HEK293 (cell line): ENCODE data around the gene USP3.
A peak's percentile ranks its signal among the peaks of the same experiment; 100 is the strongest.

Source experiments
- EGR2 ChIP-seq: fragments of 450-650 bp; formaldehyde crosslinking; IDR thresholded peaks from 2 replicates; pipeline ENCODE4 v1.5.1; 2016; ENCODE audit warnings: low read depth, missing biosample characterization, missing genetic modification characterization
- IKZF3 ChIP-seq: fragments of 450-650 bp; IDR thresholded peaks from 2 replicates; pipeline ENCODE4 v1.5.0; 2018; ENCODE audit warnings: missing biosample characterization, mild to moderate bottlenecking, missing genetic modification characterization, moderate library complexity
- KLF1 ChIP-seq: fragments of 450-650 bp; formaldehyde crosslinking; IDR thresholded peaks from 2 replicates; pipeline ENCODE4 v1.5.1; 2016; ENCODE audit warnings: missing biosample characterization, missing genetic modification characterization
- KLF17 ChIP-seq: fragments of 450-650 bp; formaldehyde crosslinking; IDR thresholded peaks from 2 replicates; pipeline ENCODE4 v1.5.1; 2016; ENCODE audit warnings: missing biosample characterization, missing genetic modification characterization
- MZF1 ChIP-seq: fragments of 450-650 bp; formaldehyde crosslinking; IDR thresholded peaks from 2 replicates; pipeline ENCODE4 v1.5.1; 2017; ENCODE audit warnings: missing biosample characterization, missing genetic modification characterization, borderline replicate concordance
- OSR2 ChIP-seq: fragments of 450-650 bp; formaldehyde crosslinking; IDR thresholded peaks from 2 replicates; pipeline ENCODE4 v1.5.1; 2016; ENCODE audit warnings: missing biosample characterization, missing genetic modification characterization
- PRDM1 ChIP-seq: fragments of 450-650 bp; formaldehyde crosslinking; IDR thresholded peaks from 2 replicates; pipeline ENCODE4; 2016; ENCODE audit warnings: missing biosample characterization, missing genetic modification characterization
- PRDM6 ChIP-seq: fragments of 450-650 bp; formaldehyde crosslinking; IDR thresholded peaks from 2 replicates; pipeline ENCODE4 v1.5.1; 2017; ENCODE audit warnings: missing biosample characterization, missing genetic modification characterization
- RBAK ChIP-seq: fragments of 450-650 bp; formaldehyde crosslinking; IDR thresholded peaks from 2 replicates; pipeline ENCODE4 v1.5.1; 2016; ENCODE audit warnings: missing biosample characterization, missing genetic modification characterization
- SETDB1 ChIP-seq: IDR thresholded peaks from one replicate; pipeline ENCODE4 v1.6.1; 2017; ENCODE audit warnings: mild to moderate bottlenecking, low read length, moderate library complexity, mixed read lengths; ENCODE audit not compliant: insufficient read length
- YY2 ChIP-seq: fragments of 450-650 bp; formaldehyde crosslinking; IDR thresholded peaks from 2 replicates; pipeline ENCODE4 v1.5.1; 2016; ENCODE audit warnings: missing biosample characterization, missing genetic modification characterization
- ZBTB44 ChIP-seq: fragments of 450-650 bp; IDR thresholded peaks from 2 replicates; pipeline ENCODE4 v1.5.1; 2018; ENCODE audit warnings: missing biosample characterization, mild to moderate bottlenecking, missing genetic modification characterization
- ZFP37 ChIP-seq: fragments of 450-650 bp; formaldehyde crosslinking; IDR thresholded peaks from 2 replicates; pipeline ENCODE4 v1.5.1; 2016; ENCODE audit warnings: missing biosample characterization, missing genetic modification characterization
- ZNF148 ChIP-seq: fragments of 450-650 bp; formaldehyde crosslinking; IDR thresholded peaks from 2 replicates; pipeline ENCODE4 v1.5.0; 2017; ENCODE audit warnings: missing biosample characterization, missing genetic modification characterization, borderline replicate concordance
- ZNF18 ChIP-seq: fragments of 450-650 bp; formaldehyde crosslinking; IDR thresholded peaks from 2 replicates; pipeline ENCODE4 v1.5.1; 2016; ENCODE audit warnings: missing biosample characterization, missing genetic modification characterization
- ZNF302 ChIP-seq: fragments of 450-650 bp; formaldehyde crosslinking; IDR thresholded peaks from 2 replicates; pipeline ENCODE4 v1.5.1; 2016; ENCODE audit warnings: missing biosample characterization, missing genetic modification characterization, low read depth
- ZNF423 ChIP-seq: fragments of 450-650 bp; formaldehyde crosslinking; IDR thresholded peaks from 2 replicates; pipeline ENCODE4 v1.5.1; 2016; ENCODE audit warnings: missing biosample characterization, missing genetic modification characterization
- ZNF510 ChIP-seq: fragments of 450-650 bp; formaldehyde crosslinking; IDR thresholded peaks from 2 replicates; pipeline ENCODE4 v1.5.1; 2018; ENCODE audit warnings: mild to moderate bottlenecking, missing genetic modification characterization, missing biosample characterization; ENCODE audit not compliant: insufficient replicate concordance
- ZNF596 ChIP-seq: fragments of 450-650 bp; IDR thresholded peaks from 2 replicates; pipeline ENCODE4 v1.5.0; 2018; ENCODE audit warnings: missing biosample characterization, mild to moderate bottlenecking, missing genetic modification characterization, moderate library complexity
- ZNF639 ChIP-seq: fragments of 450-650 bp; formaldehyde crosslinking; IDR thresholded peaks from 2 replicates; pipeline ENCODE4 v1.5.1; 2016; ENCODE audit warnings: missing biosample characterization, missing genetic modification characterization
- ZNF645 ChIP-seq: fragments of 450-650 bp; formaldehyde crosslinking; IDR thresholded peaks from 2 replicates; pipeline ENCODE4; 2016; ENCODE audit warnings: missing biosample characterization, missing genetic modification characterization
- ZNF677 ChIP-seq: fragments of 450-650 bp; IDR thresholded peaks from 2 replicates; pipeline ENCODE4 v1.5.0; 2018; ENCODE audit warnings: missing biosample characterization, mild to moderate bottlenecking, missing genetic modification characterization, moderate library complexity
- ZNF701 ChIP-seq: fragments of 450-650 bp; formaldehyde crosslinking; IDR thresholded peaks from 2 replicates; pipeline ENCODE4 v1.5.1; 2016; ENCODE audit warnings: missing biosample characterization, missing genetic modification characterization
- ZSCAN30 ChIP-seq: fragments of 450-650 bp; IDR thresholded peaks from 2 replicates; pipeline ENCODE4 v1.5.1; 2018; ENCODE audit warnings: missing biosample characterization, mild to moderate bottlenecking, missing genetic modification characterization, moderate library complexity

Gene USP3

GRCh38 chr15:63492541-63493077 lies 11.8 kb upstream of the USP3 start (continued):
- no peak for TF ChIP-seq ZBTB44 (tag by site-specific recombination)
- TF ChIP-seq MZF1 (tag by site-specific recombination) = peak; percentile 18; the same call in 1 of the 2 replicates
- no peak for TF ChIP-seq ZNF639 (tag by site-specific recombination)
- peak; percentile 72 for TF ChIP-seq IKZF3 (tag by site-specific recombination)
- TF ChIP-seq ZNF596 (tag by site-specific recombination) = no peak
- TF ChIP-seq RBAK (tag by site-specific recombination) = no peak
- no peak for TF ChIP-seq ZNF423 (tag by site-specific recombination)
- TF ChIP-seq ZNF645 (tag by site-specific recombination) = no peak
- no peak for TF ChIP-seq ZSCAN30 (tag by site-specific recombination)
- no peak for TF ChIP-seq KLF1 (tag by site-specific recombination)
- no peak for TF ChIP-seq ZNF701 (tag by site-specific recombination)
- peak; percentile 79 for TF ChIP-seq PRDM1
- no peak for TF ChIP-seq ZNF510
- TF ChIP-seq OSR2 (tag by site-specific recombination) = peak; percentile 63; the same call in 1 of the 2 replicates
- no peak for TF ChIP-seq ZNF18 (tag by site-specific recombination)
- TF ChIP-seq ZFP37 (tag by site-specific recombination) = no peak
- TF ChIP-seq SETDB1 = no peak
- peak; percentile 86 for TF ChIP-seq PRDM6 (tag by site-specific recombination)
- no peak for TF ChIP-seq ZNF677
- no peak for TF ChIP-seq ZNF302 (tag by site-specific recombination)
- no peak for TF ChIP-seq ZNF148 (tag by site-specific recombination)
- TF ChIP-seq KLF17 (tag by site-specific recombination) = peak; percentile 57; the same call in 1 of the 2 replicates
- TF ChIP-seq YY2 (tag by site-specific recombination) = no peak
- TF ChIP-seq EGR2 (tag by site-specific recombination) = no peak
